Retinal pigment epithelial cell (primary cell): ENCODE data around the gene PXK.

Experiments
- DNase-seq: peaks from one replicate; pipeline ENCODE4 v3.0.0-alpha.2; 2010; ENCODE audit warnings: low read depth
- H3K4me3 ChIP-seq: 2 replicates; pipeline ENCODE4 v1.5.1; 2011; ENCODE audit warnings: mild to moderate bottlenecking, low read length, control low read depth, moderate library complexity
- TF ChIP-seq, protein P1 (sequence below): conservative IDR thresholded peaks from 2 replicates; pipeline ENCODE4 v1.5.1; 2011; ENCODE audit warnings: low read depth, low read length, control low read depth, inconsistent platforms

The PXK gene

DNA sequence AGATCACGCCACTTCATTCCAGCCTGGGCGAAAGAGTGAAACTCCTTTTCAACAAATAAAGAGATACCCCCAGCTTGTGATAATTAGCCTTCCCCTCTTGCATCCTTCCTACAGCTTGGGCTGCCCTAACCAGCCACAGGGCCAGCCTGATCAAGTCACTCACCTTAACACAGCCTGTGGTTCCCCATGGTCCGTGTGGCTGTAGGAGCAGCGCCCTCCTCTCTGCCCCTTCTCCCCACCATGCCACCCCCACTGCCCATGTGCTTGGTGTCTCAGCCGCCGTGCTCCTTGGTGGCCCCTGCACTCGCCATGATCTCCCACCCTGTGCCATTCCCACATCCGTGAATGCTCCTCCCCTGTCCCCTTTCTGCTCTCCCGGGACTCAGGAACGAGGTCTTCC lies 39.8 kb upstream of the PXK start:
- DNase-seq: no peak
- TF ChIP-seq, protein P1, sequence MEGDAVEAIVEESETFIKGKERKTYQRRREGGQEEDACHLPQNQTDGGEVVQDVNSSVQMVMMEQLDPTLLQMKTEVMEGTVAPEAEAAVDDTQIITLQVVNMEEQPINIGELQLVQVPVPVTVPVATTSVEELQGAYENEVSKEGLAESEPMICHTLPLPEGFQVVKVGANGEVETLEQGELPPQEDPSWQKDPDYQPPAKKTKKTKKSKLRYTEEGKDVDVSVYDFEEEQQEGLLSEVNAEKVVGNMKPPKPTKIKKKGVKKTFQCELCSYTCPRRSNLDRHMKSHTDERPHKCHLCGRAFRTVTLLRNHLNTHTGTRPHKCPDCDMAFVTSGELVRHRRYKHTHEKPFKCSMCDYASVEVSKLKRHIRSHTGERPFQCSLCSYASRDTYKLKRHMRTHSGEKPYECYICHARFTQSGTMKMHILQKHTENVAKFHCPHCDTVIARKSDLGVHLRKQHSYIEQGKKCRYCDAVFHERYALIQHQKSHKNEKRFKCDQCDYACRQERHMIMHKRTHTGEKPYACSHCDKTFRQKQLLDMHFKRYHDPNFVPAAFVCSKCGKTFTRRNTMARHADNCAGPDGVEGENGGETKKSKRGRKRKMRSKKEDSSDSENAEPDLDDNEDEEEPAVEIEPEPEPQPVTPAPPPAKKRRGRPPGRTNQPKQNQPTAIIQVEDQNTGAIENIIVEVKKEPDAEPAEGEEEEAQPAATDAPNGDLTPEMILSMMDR: no peak

DNA sequence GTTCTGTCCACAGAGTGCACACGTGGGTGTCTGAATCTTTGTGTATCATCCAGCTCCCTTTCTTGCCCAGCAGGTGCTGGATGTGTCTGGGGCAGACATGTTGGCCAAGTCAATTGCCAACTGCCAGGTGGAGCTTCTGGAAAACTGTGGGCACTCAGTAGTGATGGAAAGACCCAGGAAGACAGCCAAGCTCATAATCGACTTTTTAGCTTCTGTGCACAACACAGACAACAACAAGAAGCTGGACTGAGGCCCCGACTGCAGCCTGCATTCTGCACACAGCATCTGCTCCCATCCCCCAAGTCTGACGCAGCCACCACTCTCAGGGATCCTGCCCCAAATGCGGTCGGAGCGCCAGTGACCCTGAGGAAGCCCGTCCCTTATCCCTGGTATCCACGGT lies 39.2 kb upstream of the PXK start:
- DNase-seq: no peak
- TF ChIP-seq, protein P1: no peak
- H3K4me3 ChIP-seq: no peak overlapping the region

More for the DNA sequence above, 39.8 kb upstream of the PXK start:
- H3K4me3 ChIP-seq: no peak overlapping the region

DNA sequence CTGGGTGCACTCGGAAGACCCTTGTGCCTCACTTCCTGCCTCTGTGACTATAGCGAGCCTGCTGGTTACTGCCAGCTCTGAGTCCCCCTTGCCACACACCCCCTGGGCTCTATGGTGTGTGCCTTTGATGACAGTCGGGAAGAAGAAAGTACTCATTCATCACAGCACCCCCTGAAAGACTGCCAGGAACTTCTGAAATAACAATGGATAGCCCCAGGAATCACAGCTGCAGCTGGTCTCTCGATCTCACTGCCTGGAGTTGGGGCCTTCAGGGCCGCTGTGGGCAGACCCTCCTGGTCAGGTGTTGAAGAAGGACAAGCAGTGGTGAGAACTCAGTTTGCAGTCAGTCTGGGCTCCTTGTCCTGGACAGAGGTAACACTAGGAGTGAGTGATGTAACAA lies 36.4 kb upstream of the PXK start:
- H3K4me3 ChIP-seq: no peak overlapping the region
- no peak for DNase-seq
- TF ChIP-seq, protein P1: no peak

DNA sequence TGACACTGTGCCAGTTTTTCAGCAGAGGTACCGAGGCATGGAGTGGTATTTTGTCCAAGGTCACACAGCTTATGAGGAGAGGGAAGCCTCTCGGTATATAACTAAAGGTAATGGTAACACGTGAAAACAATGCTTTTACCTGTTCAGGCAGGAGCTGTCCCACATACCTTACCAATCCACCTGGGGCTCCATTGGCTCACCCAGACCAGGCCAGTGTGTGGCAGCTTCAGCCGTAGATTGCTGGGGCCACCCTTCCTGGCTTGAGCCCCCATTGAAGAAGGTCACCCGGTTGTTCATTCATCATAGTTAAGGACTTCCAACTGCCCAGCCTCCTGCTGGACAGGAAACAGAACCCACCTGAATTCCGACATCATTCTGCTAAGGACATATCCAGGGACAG lies 35.8 kb upstream of the PXK start:
- H3K4me3 ChIP-seq: no peak overlapping the region
- DNase-seq: no peak
- TF ChIP-seq, protein P1: no peak

DNA sequence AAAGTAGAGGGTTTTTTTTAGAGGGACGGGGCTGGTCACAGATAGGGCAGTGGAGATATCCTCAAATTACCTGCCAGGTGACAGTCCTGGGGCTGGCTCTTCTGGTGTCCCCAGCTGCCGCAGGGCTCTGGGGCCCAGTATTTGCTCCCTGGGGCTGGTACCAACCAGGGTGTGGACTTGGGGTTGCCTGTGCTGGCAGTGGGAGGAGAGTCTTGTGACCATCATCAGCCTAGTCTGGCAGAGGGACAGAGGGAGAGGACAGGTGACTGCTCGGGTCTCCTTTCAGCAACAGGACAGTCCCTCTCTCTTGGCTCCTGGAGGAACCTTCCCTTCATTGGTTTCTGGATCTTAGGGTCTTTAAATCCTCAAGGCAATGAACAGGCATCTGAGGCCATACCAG lies 34.5 kb upstream of the PXK start:
- DNase-seq: no peak
- TF ChIP-seq, protein P1: no peak
- H3K4me3 ChIP-seq: no peak overlapping the region

DNA sequence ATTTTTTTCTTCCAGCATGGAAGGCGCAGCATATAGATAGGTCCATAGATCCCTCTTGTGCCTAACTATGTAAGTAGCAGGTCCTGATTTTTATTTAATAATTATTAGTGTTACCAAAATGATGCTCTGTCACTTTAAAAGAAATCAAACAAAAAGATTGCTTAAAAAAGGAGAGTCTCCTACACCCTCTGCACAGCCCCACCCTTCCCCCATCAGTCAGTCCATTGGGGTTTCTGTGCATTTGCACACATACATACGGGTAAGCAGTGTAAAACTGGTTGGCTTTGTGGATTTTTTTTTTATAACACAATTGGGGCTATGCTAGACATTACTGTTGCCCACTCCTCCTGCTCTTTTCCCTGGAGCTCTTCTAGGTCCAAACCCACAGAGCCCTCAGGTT lies 33.6 kb upstream of the PXK start:
- TF ChIP-seq, protein P1: no peak
- H3K4me3 ChIP-seq: no peak overlapping the region
- DNase-seq: no peak

DNA sequence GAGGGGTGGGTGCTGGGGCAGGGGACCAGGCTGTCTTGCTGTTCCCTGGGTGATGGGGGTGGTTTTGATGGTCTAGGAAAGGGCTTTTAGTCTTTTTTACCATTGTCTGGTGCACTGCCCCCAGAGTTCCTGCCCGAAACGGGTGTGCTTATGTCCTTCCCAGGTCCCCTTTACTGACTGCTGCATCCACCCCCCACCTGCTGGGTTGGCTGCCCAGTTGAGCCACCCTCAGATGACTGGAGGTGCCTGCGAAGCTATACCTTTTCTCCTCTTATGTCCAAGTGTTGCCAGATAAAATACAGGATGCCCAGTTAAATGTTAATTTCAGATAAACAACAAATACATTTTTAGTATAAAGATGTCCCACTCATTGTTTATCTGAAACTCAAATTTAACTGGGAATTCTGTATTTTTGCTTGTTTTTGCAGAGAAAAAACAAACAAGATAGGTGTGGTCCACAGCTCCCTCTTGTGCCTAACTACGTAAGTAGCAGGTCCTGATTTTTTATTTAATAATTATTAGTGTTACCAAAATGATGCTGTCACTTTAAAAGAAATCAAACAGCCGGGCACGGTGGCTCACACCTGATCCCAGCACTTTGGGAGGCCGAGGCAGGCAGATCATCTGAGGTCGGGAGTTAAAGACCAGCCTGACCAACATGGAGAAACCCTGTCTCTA lies 32.7 kb upstream of the PXK start:
- DNase-seq: no peak

More for the DNA sequence above, 32.7 kb upstream of the PXK start:
- no peak overlapping the region for H3K4me3 ChIP-seq
- TF ChIP-seq, protein P1: peak; percentile 62
